Measurements from ENCODE around the gene RHOBTB1.

Gene RHOBTB1

DNA sequence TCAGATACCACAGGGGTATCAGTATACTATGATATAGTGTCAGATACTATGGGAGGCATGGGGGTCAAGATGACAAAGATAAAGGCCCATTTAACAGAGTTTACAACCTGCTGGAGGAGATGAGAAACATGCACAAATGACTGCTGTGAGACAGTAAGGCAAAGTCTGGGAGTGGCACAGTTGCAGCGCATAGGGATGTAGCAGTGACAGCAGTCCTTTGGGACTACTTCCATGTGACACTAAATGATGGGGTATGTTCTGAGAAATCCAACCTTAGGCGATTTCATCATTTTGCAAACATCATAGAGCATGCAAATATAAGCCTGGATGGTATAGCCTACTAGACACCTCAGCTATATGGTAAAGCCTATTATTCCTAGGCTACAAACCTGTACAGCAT is 108.9 kb downstream of the RHOBTB1 start:
- TF ChIP-seq FOXM1 (IDR thresholded peaks at IDR 0.05; ENCODE audit: borderline replicate concordance, low read depth) (no peak), ZBTB7A (IDR thresholded peaks at IDR 0.05; ENCODE audit: low read depth) (no peak), TCF12 (IDR thresholded peaks at IDR 0.05; ENCODE audit: low read depth) (no peak), TAF1 (IDR thresholded peaks at IDR 0.05; ENCODE audit: low read depth) (no peak), REST (IDR thresholded peaks at IDR 0.05; ENCODE audit: low read depth) (no peak), RAD21 (IDR thresholded peaks at IDR 0.05; ENCODE audit: low read depth) (no peak), TEAD4 (IDR thresholded peaks at IDR 0.05) (no peak), YY1 (IDR thresholded peaks at IDR 0.05; ENCODE audit: low read depth) (no peak), EP300 (IDR thresholded peaks at IDR 0.05; ENCODE audit: borderline replicate concordance) (no peak), CREB1 (IDR thresholded peaks at IDR 0.05; ENCODE audit: low read depth) (no peak), NFIC (IDR thresholded peaks at IDR 0.05) (no peak), CEBPB (IDR thresholded peaks at IDR 0.05) (no peak), EGR1 (IDR thresholded peaks at IDR 0.05) (no peak), MAX (IDR thresholded peaks at IDR 0.05) (no peak)
- TF ChIP-seq, protein P1, sequence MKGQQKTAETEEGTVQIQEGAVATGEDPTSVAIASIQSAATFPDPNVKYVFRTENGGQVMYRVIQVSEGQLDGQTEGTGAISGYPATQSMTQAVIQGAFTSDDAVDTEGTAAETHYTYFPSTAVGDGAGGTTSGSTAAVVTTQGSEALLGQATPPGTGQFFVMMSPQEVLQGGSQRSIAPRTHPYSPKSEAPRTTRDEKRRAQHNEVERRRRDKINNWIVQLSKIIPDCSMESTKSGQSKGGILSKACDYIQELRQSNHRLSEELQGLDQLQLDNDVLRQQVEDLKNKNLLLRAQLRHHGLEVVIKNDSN (IDR thresholded peaks at IDR 0.05) = no peak

DNA sequence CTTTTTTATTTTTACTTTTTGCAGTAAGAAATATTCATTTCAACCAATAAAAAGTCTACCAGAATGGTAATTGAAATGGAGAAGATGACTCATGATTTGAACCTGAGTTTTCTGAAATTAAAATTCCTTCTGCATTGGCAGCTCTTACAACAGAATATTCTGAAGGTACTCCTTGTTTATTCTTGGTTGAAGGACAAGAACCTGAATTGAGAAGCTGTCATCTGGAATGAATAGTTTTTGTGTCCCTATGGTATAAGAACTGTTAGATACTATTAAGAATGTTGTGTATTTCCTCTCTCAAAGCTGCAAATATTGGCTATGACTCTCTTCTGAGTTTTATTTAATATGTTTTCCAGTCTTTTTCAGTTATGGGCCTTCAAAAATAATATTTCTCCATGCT is 109.6 kb downstream of the RHOBTB1 start:
- TF ChIP-seq REST (IDR thresholded peaks at IDR 0.05; ENCODE audit: low read depth) = no peak
- no peak for TF ChIP-seq RAD21 (IDR thresholded peaks at IDR 0.05; ENCODE audit: low read depth)
- no peak for TF ChIP-seq FOXM1 (IDR thresholded peaks at IDR 0.05; ENCODE audit: borderline replicate concordance, low read depth)

GRCh38 chr10:60828489-60828852 is 115.5 kb downstream of the RHOBTB1 start:
- TF ChIP-seq FOXM1 (IDR thresholded peaks at IDR 0.05; ENCODE audit: borderline replicate concordance, low read depth) (no peak), EP300 (IDR thresholded peaks at IDR 0.05; ENCODE audit: borderline replicate concordance) (no peak), RAD21 (IDR thresholded peaks at IDR 0.05; ENCODE audit: low read depth) (no peak), TCF12 (IDR thresholded peaks at IDR 0.05; ENCODE audit: low read depth) (no peak), CREB1 (IDR thresholded peaks at IDR 0.05; ENCODE audit: low read depth) (no peak), ZBTB7A (IDR thresholded peaks at IDR 0.05; ENCODE audit: low read depth) (no peak), NFIC (IDR thresholded peaks at IDR 0.05) (no peak), MAX (IDR thresholded peaks at IDR 0.05) (no peak), REST (IDR thresholded peaks at IDR 0.05; ENCODE audit: low read depth) (no peak), CEBPB (IDR thresholded peaks at IDR 0.05) (no peak), EGR1 (IDR thresholded peaks at IDR 0.05) (no peak), TAF1 (IDR thresholded peaks at IDR 0.05; ENCODE audit: low read depth) (no peak), YY1 (IDR thresholded peaks at IDR 0.05; ENCODE audit: low read depth) (no peak), TEAD4 (IDR thresholded peaks at IDR 0.05) (no peak)
- TF ChIP-seq, protein P1 (IDR thresholded peaks at IDR 0.05) = no peak

GRCh38 chr10:60827791-60828488 is 116.0 kb downstream of the RHOBTB1 start:
- no peak for TF ChIP-seq MAX (IDR thresholded peaks at IDR 0.05)
- TF ChIP-seq, protein P1 (IDR thresholded peaks at IDR 0.05) = no peak
- no peak for TF ChIP-seq EP300 (IDR thresholded peaks at IDR 0.05; ENCODE audit: borderline replicate concordance)
- TF ChIP-seq REST (IDR thresholded peaks at IDR 0.05; ENCODE audit: low read depth) = no peak
- no peak for TF ChIP-seq EGR1 (IDR thresholded peaks at IDR 0.05)
- TF ChIP-seq FOXM1 (IDR thresholded peaks at IDR 0.05; ENCODE audit: borderline replicate concordance, low read depth) = no peak
- no peak for TF ChIP-seq NFIC (IDR thresholded peaks at IDR 0.05)
- TF ChIP-seq TEAD4 (IDR thresholded peaks at IDR 0.05) = no peak
- TF ChIP-seq RAD21 (IDR thresholded peaks at IDR 0.05; ENCODE audit: low read depth) = no peak
- no peak for TF ChIP-seq CREB1 (IDR thresholded peaks at IDR 0.05; ENCODE audit: low read depth)
- no peak for TF ChIP-seq ZBTB7A (IDR thresholded peaks at IDR 0.05; ENCODE audit: low read depth)
- no peak for TF ChIP-seq TCF12 (IDR thresholded peaks at IDR 0.05; ENCODE audit: low read depth)
- TF ChIP-seq CEBPB (IDR thresholded peaks at IDR 0.05) = no peak
- no peak for TF ChIP-seq TAF1 (IDR thresholded peaks at IDR 0.05; ENCODE audit: low read depth)
- no peak for TF ChIP-seq YY1 (IDR thresholded peaks at IDR 0.05; ENCODE audit: low read depth)

Measured in Ishikawa (cell line).